ENCODE measurements around the gene HIVEP3. TPM values are rescaled to one million over a fixed set of nuclear protein-coding genes. Genes with fewer than 3 reads are reported as not detected.

Gene HIVEP3
- total RNA-seq, 1 experiment from 2014 or later = 1.4 TPM

- peaks cover 5 to 6% of the 10 kb centered on the region in 2 experiments for H3K4me1 Mint-ChIP-seq
- Histone ChIP-seq H3K9me3 (ENCODE audit: control insufficient read depth, low read depth, low read length) (no peaks in the 10 kb centered on the region), H4K5ac (ENCODE audit: insufficient read length, low read depth, low read length) (no peak overlapping the region), H3K14ac (ENCODE audit: insufficient read depth, low read length) (no peak overlapping the region), H3K18ac (ENCODE audit: insufficient read length, low read depth, low read length) (no peak overlapping the region), H3K27ac (ENCODE audit: insufficient read length, low read depth, low read length) (no peak overlapping the region), H3K79me2 (ENCODE audit: insufficient read depth, low read length) (no peaks in the 10 kb centered on the region), H2AK5ac (ENCODE audit: insufficient read length, low read length) (no peak overlapping the region), H4K8ac (replicated peaks; ENCODE audit: insufficient read length, low read depth, low read length) (no peak overlapping the region), H2BK20ac (ENCODE audit: low read depth, low read length, poor library complexity, severe bottlenecking) (no peak overlapping the region), H4K20me1 (ENCODE audit: control insufficient read depth, insufficient read depth, insufficient read length) (no peaks in the 10 kb centered on the region), H3K27me3 (ENCODE audit: insufficient read depth, low read length) (no peaks in the 10 kb centered on the region), H3K23me2 (ENCODE audit: insufficient read length, low read depth, low read length, poor library complexity, severe bottlenecking) (no peaks in the 10 kb centered on the region), H2BK5ac (ENCODE audit: insufficient read length, low read length) (no peak overlapping the region), H3K9ac (ENCODE audit: extremely low read depth, insufficient read length, low read length) (no peak overlapping the region), H2BK12ac (ENCODE audit: insufficient read length, low read depth, low read length) (no peak overlapping the region), H3K4me2 (ENCODE audit: insufficient read depth, insufficient read length, low read length) (no peak overlapping the region), H3K23ac (ENCODE audit: insufficient read length, low read depth, low read length) (no peak overlapping the region), H3K56ac (ENCODE audit: insufficient read length, low read depth, low read length) (no peak overlapping the region), H3T11ph (ENCODE audit: low read length) (no peak overlapping the region), H4K91ac (ENCODE audit: insufficient read length, low read depth, low read length) (no peak overlapping the region), H2BK15ac (ENCODE audit: low read depth, low read length) (no peak overlapping the region), H3K4me1 (ENCODE audit: insufficient read depth, low read length) (no peaks in the 10 kb centered on the region), H2AFZ (ENCODE audit: low read length) (no peak overlapping the region), H2BK120ac (ENCODE audit: low read depth, low read length, poor library complexity, severe bottlenecking) (no peak overlapping the region), H3K79me1 (ENCODE audit: insufficient read depth, low read depth, low read length, poor library complexity, severe bottlenecking) (no peaks in the 10 kb centered on the region), H3K4ac (ENCODE audit: low read depth, low read length) (no peak overlapping the region)
- no peaks in the 10 kb centered on the region for H3K36me3 Mint-ChIP-seq (ENCODE audit: insufficient read depth in 1 of 3, low read depth in 3 of 3)
- no peaks in the 10 kb centered on the region for H3K9me3 Mint-ChIP-seq
- H3K4me3 Mint-ChIP-seq = no peak overlapping the region
- DNase-seq = no peak
- peaks cover 12% of the 10 kb centered on the region for H3K27me3 Mint-ChIP-seq (ENCODE audit: low read depth)
- H3K27ac Mint-ChIP-seq = no peak overlapping the region
- no peak for TF ChIP-seq CTCF (conservative IDR thresholded peaks at IDR 0.05)
- no CpG with 5 or more reads among the region's 7 CpGs for WGBS (ENCODE audit: extremely low coverage, insufficient read length, low lambda C conversion rate)
Measured at GRCh38 chr1:41641941-41642527, 276.7 kb downstream of the HIVEP3 start.

Data from H9 (cell line).